GM19467 (cell line): ENCODE measurements around the gene PEX11A.

Experiments used
- ATAC-seq: cut with Tn5 transposase; IDR thresholded peaks from one replicate; pipeline ENCODE4 v1.9.1; 2021; ENCODE audit warnings: mild to moderate bottlenecking, moderate library complexity; ENCODE audit not compliant: unreplicated experiment

PEX11A gene

DNA sequence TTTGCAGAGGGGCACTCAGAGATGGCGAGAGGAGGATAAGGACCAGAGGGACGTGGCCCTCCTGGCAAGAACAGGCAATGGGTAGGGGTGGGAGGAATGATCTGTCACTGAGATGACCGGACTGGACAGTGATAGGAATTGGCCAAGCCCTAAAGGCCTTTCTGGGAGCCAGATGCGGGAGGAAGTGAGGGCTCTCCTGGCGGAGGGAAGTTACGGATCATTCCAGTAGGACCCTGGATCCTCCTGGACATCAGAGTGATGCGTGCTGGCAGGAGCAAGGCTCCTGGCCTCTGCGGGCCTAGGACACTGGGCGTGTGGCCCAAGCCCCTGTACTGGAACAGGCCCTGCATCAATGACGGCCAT, 58.7 kb downstream of the PEX11A start:
- ATAC-seq = no peak
